PC-9 (cell line): ENCODE results near the gene TPCN2.

ENCODE experiments used
- EZH2 ChIP-seq: fragments of 200-600 bp; sonication (generic); IDR thresholded peaks from 2 replicates; pipeline ENCODE4 v1.8.0; 2017; ENCODE audit warnings: antibody characterized with exemption, low read depth
- TF ChIP-seq, protein P1 (sequence below): fragments of 200-600 bp; sonication (generic); conservative IDR thresholded peaks from 2 replicates; pipeline ENCODE4 v1.6.1; 2017; ENCODE audit warnings: mixed run types, antibody characterized with exemption, mild to moderate bottlenecking, moderate library complexity

DNA sequence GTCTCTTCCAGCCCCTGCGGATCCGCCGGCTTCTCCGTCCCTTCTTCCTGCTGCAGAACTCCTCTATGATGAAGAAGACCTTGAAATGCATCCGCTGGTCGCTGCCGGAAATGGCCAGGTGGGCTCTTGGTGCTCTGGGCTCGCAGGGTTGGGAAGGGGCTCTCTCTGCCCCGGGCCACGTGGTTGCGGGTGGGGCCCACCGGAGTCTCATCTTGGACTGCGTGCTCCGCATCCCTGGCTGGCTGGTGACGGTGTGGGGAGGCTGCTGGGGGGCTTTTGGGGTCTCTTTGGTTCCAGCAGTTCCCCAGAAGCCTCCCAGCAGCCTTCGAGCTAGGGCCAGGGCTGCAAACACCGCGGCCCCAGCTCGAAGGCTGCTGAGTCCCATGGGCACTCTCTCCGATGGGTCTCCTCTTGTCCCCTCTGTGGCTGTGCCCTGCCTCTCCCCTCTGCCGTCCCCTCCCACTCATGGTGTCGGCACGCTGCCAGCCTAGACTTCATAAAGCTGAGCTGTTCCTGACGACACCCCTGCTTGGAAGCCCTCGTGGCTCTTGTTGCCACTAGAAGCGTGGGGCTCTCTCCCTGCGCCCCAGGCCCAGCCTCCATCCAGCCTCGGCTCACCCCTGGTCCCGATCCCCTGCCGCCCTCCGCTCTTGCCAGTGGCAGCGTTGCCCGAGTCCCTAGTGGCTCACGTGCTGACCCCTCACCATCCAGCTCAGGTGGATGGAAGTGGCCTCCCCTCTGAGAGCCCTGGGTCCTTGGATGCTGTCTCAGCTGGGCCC lies 14.3 kb downstream of the TPCN2 start:
- TF ChIP-seq, protein P1, sequence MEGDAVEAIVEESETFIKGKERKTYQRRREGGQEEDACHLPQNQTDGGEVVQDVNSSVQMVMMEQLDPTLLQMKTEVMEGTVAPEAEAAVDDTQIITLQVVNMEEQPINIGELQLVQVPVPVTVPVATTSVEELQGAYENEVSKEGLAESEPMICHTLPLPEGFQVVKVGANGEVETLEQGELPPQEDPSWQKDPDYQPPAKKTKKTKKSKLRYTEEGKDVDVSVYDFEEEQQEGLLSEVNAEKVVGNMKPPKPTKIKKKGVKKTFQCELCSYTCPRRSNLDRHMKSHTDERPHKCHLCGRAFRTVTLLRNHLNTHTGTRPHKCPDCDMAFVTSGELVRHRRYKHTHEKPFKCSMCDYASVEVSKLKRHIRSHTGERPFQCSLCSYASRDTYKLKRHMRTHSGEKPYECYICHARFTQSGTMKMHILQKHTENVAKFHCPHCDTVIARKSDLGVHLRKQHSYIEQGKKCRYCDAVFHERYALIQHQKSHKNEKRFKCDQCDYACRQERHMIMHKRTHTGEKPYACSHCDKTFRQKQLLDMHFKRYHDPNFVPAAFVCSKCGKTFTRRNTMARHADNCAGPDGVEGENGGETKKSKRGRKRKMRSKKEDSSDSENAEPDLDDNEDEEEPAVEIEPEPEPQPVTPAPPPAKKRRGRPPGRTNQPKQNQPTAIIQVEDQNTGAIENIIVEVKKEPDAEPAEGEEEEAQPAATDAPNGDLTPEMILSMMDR, result no peak
- no peak for TF ChIP-seq EZH2
